GM19438 (cell line): ENCODE data around the gene CAMK4.
"Not testable (repeated sequence)": the region's sequence is repeated elsewhere in the genome, so short reads cannot be mapped to it uniquely, and the experiment has no call there.

Experiments used
- ATAC-seq: cut with Tn5 transposase; IDR thresholded peaks from one replicate; pipeline ENCODE4 v1.9.1; 2021; ENCODE audit warnings: low read depth; ENCODE audit not compliant: unreplicated experiment

Gene CAMK4

GRCh38 chr5:111252799-111253545 lies 28.8 kb downstream of the CAMK4 start:
- peak; percentile 69 for ATAC-seq

- ATAC-seq, result peak; percentile 75
These were observed 30.4 kb downstream of the CAMK4 start for GRCh38 chr5:111254613-111255012.

- ATAC-seq, result no peak
These were observed 31.0 kb downstream of the CAMK4 start for GRCh38 chr5:111255169-111255568.

GRCh38 chr5:111256128-111256527 lies 31.9 kb downstream of the CAMK4 start:
- no peak for ATAC-seq

- ATAC-seq, result not testable (repeated sequence)
These were observed 33.4 kb downstream of the CAMK4 start for GRCh38 chr5:111257610-111258009.

- no peak for ATAC-seq
These were observed 35.5 kb downstream of the CAMK4 start for GRCh38 chr5:111259636-111260035.

- no peak for ATAC-seq
These were observed 37.4 kb downstream of the CAMK4 start for GRCh38 chr5:111261610-111262009.

- no peak for ATAC-seq
These were observed 38.0 kb downstream of the CAMK4 start for GRCh38 chr5:111262153-111262552.

- ATAC-seq, result no peak
These were observed 38.6 kb downstream of the CAMK4 start for GRCh38 chr5:111262815-111263214.

- ATAC-seq, result no peak
These were observed 42.3 kb downstream of the CAMK4 start for GRCh38 chr5:111266491-111266890.

- no peak for ATAC-seq
These were observed 44.1 kb downstream of the CAMK4 start for GRCh38 chr5:111268300-111268699.

- ATAC-seq, result no peak
These were observed 47.7 kb downstream of the CAMK4 start for GRCh38 chr5:111271885-111272284.

- no peak for ATAC-seq
These were observed 52.9 kb downstream of the CAMK4 start for GRCh38 chr5:111277061-111277460.

GRCh38 chr5:111278858-111279504 lies 54.8 kb downstream of the CAMK4 start:
- ATAC-seq, result peak; percentile 97

GRCh38 chr5:111280282-111280951 lies 56.2 kb downstream of the CAMK4 start:
- ATAC-seq, result no peak

- ATAC-seq, result no peak
These were observed 58.6 kb downstream of the CAMK4 start for GRCh38 chr5:111282798-111283197.

- ATAC-seq, result no peak
These were observed 60.6 kb downstream of the CAMK4 start for GRCh38 chr5:111284825-111285224.

GRCh38 chr5:111294551-111294950 lies 70.4 kb downstream of the CAMK4 start:
- no peak for ATAC-seq

GRCh38 chr5:111295649-111296048 lies 71.5 kb downstream of the CAMK4 start:
- no peak for ATAC-seq

- no peak for ATAC-seq
These were observed 72.4 kb downstream of the CAMK4 start for GRCh38 chr5:111296570-111296969.

- ATAC-seq, result no peak
These were observed 74.9 kb downstream of the CAMK4 start for GRCh38 chr5:111299067-111299481.
